Endothelial cell of umbilical vein (primary cell): ENCODE measurements around the gene GRID1.

Source experiments
- CTCF ChIP-seq, 2 donors: IDR thresholded peaks; 1 replicate in 1 of 2; 2 replicates in 1 of 2; pipeline ENCODE4 v1.5.1; 2011; ENCODE audit warnings: low read length in 2 of 2, mild to moderate bottlenecking in 2 of 2, moderate library complexity in 2 of 2, control low read depth in 1 of 2, inconsistent platforms in 1 of 2, low read depth in 1 of 2; ENCODE audit not compliant: insufficient read depth in 1 of 2; ENCODE audit errors: extremely low read depth in 1 of 2
- EZH2 ChIP-seq: IDR thresholded peaks from 2 replicates; pipeline ENCODE4 v1.6.1; 2012; ENCODE audit warnings: borderline replicate concordance, low read depth, mild to moderate bottlenecking, moderate library complexity, low read length, inconsistent platforms; ENCODE audit not compliant: severe bottlenecking
- FOS ChIP-seq: IDR thresholded peaks from 2 replicates; pipeline ENCODE4 v1.6.1; 2011; ENCODE audit warnings: mild to moderate bottlenecking, low read length, moderate library complexity, borderline replicate concordance; ENCODE audit not compliant: insufficient read depth
- GATA2 ChIP-seq: IDR thresholded peaks from 2 replicates; pipeline ENCODE4 v1.7.0; 2011; ENCODE audit warnings: low read depth, mild to moderate bottlenecking, moderate library complexity, mixed read lengths, low read length; ENCODE audit not compliant: insufficient read length, insufficient read depth
- JUN ChIP-seq: IDR thresholded peaks from 2 replicates; pipeline ENCODE4 v1.6.1; 2011; ENCODE audit warnings: borderline replicate concordance, low read depth; ENCODE audit not compliant: insufficient read length, insufficient read depth
- MAX ChIP-seq: IDR thresholded peaks from 2 replicates; pipeline ENCODE4 v1.6.1; 2011; ENCODE audit not compliant: insufficient read depth, insufficient read length
- POLR2A ChIP-seq: IDR thresholded peaks from 2 replicates; pipeline ENCODE4 v1.6.1; 2012; ENCODE audit warnings: low read depth, mild to moderate bottlenecking, control low read depth, low read length
- POLR2AphosphoS5 ChIP-seq: IDR thresholded peaks from 2 replicates; pipeline ENCODE4 v1.6.1; 2012; ENCODE audit warnings: low read depth, mild to moderate bottlenecking, control low read depth, low read length, moderate library complexity; ENCODE audit not compliant: insufficient read depth

GRCh38 chr10:86220626-86221025 is 146.0 kb downstream of the GRID1 start:
- no peak for TF ChIP-seq MAX
- TF ChIP-seq CTCF (IDR thresholded peaks at IDR 0.05; ENCODE audit: extremely low read depth in 1 of 2, insufficient read depth in 1 of 2, low read depth in 1 of 2, low read length in 2 of 2): no peak
- TF ChIP-seq POLR2AphosphoS5: no peak
- TF ChIP-seq POLR2A: no peak
- TF ChIP-seq GATA2: no peak
- TF ChIP-seq EZH2: no peak
- TF ChIP-seq JUN: no peak
- TF ChIP-seq FOS: no peak
